Left renal cortex interstitium (tissue), 4 donors: ENCODE data around the gene MYRIP. TPM values are rescaled to one million over a fixed set of nuclear protein-coding genes. Genes with fewer than 3 reads are reported as not detected.
A peak's percentile ranks its signal among the peaks of the same experiment; 100 is the strongest.

Source experiments
- DNase-seq, 4 donors: peaks; one replicate each; pipeline ENCODE4 v3.0.0-alpha.2; 2013; ENCODE audit warnings: low read depth in 4 of 4, low spot score in 2 of 4, missing footprints in 1 of 4
- polyA plus RNA-seq, 4 donors: library from polyadenylated mRNA; unstranded; fragments of 120-200 nt; gene quantifications; one replicate each; pipeline ENCODE4 v1.2.1, GENCODE V29; 2013; ENCODE audit not compliant: insufficient read length in 4 of 4

MYRIP gene
- polyA plus RNA-seq, 4 donors, result 1.9 to 2.4 (median 1.9) TPM

DNA sequence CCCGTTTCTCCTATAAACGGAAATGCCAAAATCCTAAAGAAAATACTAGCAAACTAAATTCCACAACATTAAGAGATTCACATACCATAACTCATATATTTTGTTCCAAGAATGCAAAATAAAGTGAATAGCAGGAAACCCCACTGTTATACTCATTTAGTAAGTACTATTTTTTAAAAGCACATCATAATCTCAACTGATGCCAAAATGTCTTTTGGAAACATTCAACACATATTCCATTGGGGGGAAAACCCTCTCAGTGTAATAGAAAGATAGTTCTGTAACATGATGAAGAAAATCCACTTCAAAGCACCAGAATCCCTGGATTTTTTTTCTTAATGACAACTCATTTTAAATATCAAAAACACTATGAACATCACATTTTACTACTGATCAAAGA is 407.1 kb downstream of the MYRIP start:
- no peak for DNase-seq

GRCh38 chr3:40223856-40224255 is 414.4 kb downstream of the MYRIP start:
- DNase-seq, result no peak

DNA sequence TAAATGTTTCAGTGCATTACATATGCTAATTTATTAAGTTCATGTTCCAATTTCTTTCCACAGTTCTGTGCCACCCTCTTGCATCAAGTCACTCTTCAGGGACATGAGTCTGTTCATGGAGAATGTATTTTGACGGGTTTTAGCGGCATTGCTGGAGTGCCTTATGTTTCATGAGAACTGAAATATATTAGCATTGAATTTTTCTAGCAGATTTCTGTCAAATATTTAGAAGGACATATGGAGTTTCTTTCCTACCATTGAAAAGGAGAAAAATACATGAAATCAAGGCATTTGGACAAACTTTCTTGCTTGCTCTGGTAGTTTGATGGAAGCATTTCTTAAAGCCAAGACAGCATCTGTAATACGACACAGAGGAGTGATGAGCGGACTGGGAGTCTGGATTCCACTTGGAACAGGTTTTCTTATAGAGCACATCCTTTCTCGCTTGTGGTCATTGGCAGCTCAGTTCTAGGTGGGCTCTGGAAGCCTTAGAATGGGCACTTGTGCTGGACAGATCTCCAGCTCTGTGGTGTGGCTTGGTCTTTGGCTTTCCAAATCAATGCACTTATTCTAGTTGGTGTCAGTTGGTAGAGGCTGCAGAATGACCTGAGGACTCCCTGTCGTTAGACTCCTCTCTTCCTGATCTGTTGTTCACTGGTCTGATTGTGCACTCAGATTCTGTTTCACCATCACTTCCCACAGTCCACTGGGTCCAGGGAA is 415.5 kb downstream of the MYRIP start:
- DNase-seq, result no peak

- DNase-seq, result no peak
Observed at GRCh38 chr3:40226636-40227035, 417.2 kb downstream of the MYRIP start.

DNA sequence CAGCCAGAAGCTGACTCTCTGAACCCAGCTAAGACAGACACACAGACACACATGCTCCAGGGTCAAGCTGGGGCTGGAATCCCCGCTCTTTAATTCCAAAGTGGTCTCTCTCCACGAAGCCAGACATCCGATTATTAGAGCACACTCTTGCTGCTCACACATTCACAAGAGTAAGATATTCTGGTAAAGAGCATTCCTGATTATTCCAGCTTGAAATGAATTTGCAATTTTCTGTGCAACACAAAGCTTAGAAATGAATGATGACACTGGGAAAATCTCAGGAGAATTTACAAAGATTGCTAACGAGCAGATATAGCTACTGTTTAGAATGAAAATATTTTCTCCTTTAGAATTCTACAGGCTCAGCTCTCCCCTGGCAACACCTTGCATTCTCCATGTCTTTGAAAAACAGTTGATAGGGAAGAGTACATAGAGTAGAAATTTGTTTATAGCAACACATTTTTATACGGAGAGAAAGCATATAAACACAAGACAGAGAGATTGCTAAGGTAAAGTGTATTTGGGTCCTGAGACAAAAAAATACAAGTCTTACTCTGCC is 419.5 kb downstream of the MYRIP start:
- no peak for DNase-seq

DNA sequence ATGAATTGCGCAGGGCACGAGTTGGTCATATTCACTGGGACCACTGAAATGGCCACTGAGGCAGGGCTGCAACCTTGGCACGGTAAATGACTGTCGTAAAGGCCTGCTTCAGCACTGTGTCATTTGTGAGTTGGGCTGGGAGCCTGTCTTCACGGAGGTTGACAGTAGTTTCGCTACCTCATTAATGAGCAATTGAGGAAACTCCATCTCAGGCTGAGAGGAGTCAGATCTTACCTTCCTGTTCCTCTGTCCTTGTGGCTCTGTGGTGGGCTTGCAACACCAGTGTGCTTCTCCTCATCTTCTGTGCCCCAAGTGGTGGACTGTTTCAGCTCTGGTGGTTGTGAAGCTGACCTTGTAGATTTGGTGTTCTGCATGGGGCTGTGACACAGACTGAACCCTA is 420.0 kb downstream of the MYRIP start:
- DNase-seq, result no peak

DNA sequence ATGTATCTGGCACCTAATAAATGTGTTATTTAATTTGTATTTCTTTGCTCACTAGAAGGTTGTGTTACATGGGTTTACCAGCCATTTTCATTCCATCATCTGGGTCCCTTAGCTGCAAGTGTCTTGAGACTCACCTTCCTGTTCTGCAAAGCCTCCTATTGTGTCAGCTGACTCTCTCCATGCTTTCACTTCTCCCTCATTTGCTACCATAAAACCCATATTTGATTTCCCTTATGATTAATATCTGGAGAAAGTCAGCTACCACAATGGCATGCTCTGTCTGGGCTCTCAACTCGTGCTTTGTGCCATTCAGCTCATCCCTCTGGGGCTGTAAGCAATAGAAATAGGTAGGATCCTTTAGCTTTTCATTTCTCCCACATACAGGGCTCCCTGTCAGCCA is 420.6 kb downstream of the MYRIP start:
- no peak for DNase-seq

DNA sequence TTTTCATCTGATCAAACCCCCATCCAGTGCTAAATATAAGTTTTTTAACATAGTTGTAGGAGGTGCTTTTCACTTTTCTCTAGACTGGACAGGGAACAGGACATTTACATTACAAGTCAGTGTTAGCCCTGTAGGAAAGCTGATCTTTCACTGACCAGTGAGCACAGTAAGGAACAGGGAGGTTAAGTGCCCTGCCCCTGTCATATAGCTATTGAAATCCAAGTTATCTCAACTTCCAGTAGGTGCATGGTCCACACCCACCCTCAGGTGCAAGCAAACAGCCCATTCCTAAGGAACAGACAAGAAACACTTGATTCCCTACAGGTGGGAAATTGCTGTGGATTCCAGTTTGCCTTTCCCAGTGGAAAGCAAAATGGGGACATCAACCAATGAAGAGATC is 421.0 kb downstream of the MYRIP start:
- DNase-seq, result no peak

GRCh38 chr3:40232626-40233025 is 423.2 kb downstream of the MYRIP start:
- no peak for DNase-seq

DNA sequence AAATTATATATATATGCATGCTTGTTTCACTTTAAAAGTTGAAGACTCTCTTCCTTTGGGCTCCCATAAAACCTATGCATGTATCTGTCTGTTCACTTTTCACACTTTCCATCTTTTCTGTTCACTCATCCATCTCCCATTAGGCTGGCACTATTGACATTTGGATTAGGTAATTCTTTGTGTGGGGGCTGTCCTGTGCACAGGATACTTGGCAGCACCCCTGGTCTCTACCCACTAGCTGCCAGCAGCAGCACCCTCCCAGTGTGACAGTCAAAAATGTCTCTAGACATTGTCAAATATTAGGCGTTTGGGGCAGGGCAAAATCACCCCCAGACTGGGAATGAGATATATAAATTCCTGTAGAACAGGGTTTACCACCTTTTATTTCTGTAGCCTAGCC is 427.8 kb downstream of the MYRIP start:
- DNase-seq, result no peak

GRCh38 chr3:40237889-40238571 is 428.6 kb downstream of the MYRIP start:
- peak in 3 of 4 donors; percentile 6 to 15 (median 7) for DNase-seq

DNA sequence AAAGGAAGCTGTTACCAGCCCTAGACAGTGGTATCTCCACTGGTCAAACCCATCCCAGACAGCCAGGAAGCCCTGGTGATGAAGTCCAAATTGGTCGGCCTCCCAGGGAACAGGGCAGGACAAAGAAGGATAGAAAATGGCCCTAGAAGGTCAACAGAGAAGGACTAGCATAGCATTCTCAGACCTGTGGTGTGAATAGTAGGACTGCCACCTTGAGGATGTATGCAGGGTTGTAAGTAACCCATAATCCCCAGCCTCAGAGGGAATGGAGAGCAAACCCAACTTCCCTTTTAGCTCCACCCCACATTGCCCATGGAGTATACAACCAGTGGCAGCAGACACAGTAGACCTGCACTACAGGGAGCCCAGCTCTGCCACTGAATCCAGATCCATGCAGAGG is 431.5 kb downstream of the MYRIP start:
- DNase-seq, result no peak

DNA sequence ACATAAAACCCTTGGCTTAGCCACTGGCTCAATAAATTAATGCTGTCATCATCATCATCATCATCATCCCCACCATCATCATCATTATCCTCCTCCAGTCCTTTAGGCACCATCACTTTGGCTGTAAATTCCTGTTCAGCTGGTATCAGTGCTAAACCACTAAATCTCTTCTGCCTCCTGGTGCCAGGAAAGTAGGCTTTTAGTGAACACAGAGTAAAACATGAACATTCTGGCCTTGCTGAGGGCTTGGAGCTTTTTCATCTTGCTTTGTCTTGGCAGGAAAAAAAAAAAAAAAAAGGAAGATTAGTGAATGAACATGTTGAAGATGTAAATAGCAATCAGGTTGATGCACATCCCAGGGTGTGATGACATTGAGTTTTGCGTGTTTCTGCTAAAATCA is 432.8 kb downstream of the MYRIP start:
- no peak for DNase-seq

GRCh38 chr3:40242638-40243037 is 433.2 kb downstream of the MYRIP start:
- no peak for DNase-seq

DNA sequence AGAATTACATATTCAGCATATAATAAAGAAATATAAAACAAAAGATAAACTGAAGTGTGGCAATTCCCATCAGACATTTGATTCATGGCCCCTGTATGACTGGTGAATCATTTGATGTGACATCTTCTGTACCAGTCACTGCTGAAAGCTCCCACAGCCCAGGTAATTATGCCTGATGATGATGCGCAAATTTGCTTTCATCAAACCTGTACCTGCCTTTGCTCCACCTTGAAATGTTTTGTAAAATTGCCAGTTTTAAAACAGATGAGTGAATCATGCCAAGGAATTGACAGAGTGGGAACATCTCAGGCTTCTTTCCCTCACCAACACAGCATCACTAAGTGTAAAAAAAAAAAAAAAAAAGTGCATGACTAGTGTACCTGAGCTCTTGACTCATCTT is 433.6 kb downstream of the MYRIP start:
- no peak for DNase-seq

GRCh38 chr3:40247714-40248454 is 438.5 kb downstream of the MYRIP start:
- DNase-seq, result no peak

DNA sequence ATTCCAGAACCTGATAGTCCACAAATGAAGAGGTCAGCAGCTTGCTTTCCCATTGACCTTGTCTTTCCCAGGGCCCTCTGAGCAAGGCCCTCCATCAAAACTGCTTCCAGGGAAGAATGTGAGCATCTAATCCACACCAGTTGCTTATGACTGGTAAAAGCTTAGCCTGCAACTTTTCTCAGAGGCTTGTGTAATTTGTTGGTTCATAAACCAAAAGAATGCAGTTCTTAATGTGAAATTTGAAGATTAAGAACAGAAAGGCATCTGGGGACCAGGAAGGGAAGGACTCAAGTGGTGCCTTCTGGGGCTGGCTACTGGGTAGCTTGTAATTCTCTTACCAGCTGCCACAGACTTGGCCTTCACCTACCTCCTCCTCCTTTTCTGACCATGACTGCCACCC is 439.2 kb downstream of the MYRIP start:
- no peak for DNase-seq

- DNase-seq, result no peak
Observed at GRCh38 chr3:40249168-40249567, 439.8 kb downstream of the MYRIP start.

GRCh38 chr3:40254491-40254890 is 445.1 kb downstream of the MYRIP start:
- no peak for DNase-seq

DNA sequence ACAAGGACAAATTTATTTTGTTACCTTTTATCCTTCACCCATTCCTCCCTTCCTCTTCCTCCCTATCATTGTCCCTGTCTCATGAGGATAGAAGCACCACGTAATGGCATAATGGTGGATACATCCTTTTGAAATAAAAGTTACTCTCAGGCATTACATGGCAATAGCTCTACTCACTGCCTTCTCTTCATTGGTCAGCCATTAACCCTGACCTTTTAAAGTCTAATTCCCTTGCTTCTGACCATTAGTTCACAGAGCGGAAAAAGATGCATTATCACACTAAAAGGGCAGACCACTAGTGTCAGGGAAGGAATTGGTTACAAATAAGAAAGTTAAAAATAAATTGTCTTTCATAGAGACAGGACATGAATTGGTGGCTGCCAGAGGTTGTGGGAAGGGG is 445.5 kb downstream of the MYRIP start:
- no peak for DNase-seq

GRCh38 chr3:40255532-40255931 is 446.1 kb downstream of the MYRIP start:
- DNase-seq, result no peak
